ENCODE measurements around the gene NEK9. TPM values are rescaled to one million over a fixed set of nuclear protein-coding genes. Genes with fewer than 3 reads are reported as not detected.

Gene NEK9
- total RNA-seq, 4 donors from 2014 or later: 76.1 to 109 (median 94.4) TPM

GRCh38 chr14:75050852-75051555, 75.8 kb downstream of the NEK9 start, which contains the start of gene MLH3:
MLH3 (minus strand) TSS chr14:75051467; CDS start chr14:75049655, 1,812 bp downstream.
- H3K36me3 ChIP-seq: no peaks in the 10 kb centered on the region
- 0% methylated on average over 42 to 55 of the region's 59 CpGs for WGBS, 2 donors
- peaks cover 0 to 43% (median 23%) of the 10 kb centered on the region in 4 donors for H3K4me1 ChIP-seq
- H3K4me3 ChIP-seq: peak within 1 kb of the TSS; percentile 62 to 86 (median 70)
- H3K27ac ChIP-seq: peak within 1 kb of the TSS; percentile 89 to 96 (median 92)
- H3K9me3 ChIP-seq: no peaks in the 10 kb centered on the region
- no peaks in the 10 kb centered on the region for H3K27me3 ChIP-seq
- TF ChIP-seq EP300 (IDR thresholded peaks at IDR 0.05) (peak; percentile 42 to 95), POLR2A (IDR thresholded peaks at IDR 0.05) (peak; percentile 54 to 78), CTCF (IDR thresholded peaks at IDR 0.05) (peak in 1 of 5 experiments; percentile 32)
- DNase-seq (ENCODE audit: low spot score in 2 of 2): peak; percentile 64 to 67

DNA sequence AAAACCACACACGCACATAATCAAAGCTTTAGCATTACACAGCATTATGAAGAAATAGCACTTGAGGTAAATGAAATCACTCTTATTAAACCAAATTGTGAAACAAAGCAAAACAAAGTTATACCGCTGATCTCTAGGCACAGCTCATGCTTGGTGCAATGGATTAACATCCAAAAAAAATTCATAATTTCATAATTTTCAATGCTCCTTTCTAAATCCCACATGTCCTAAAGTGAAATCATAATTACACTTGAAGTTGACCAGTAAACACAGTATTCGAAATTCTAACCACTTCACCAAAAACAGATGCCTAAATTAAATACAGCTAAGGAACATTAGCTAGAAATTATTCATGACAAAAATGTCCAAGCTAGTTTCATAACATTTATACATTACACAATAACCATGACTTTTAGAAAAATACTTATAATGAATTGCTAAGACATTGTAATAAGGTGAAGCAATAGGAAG, 77.1 kb downstream of the NEK9 start:
- TF ChIP-seq EP300 (IDR thresholded peaks at IDR 0.05) (peak in 1 of 2 donors; percentile 60), POLR2A (IDR thresholded peaks at IDR 0.05) (no peak)
- Histone ChIP-seq H3K4me3 (peak overlapping the region in 1 of 4 donors; percentile 0), H3K27ac (peak overlapping the region; percentile 55 to 96 (median 78)), H3K4me1 (peaks cover 0 to 54% (median 23%) of the 10 kb centered on the region in 4 donors), H3K9me3 (no peaks in the 10 kb centered on the region), H3K36me3 (no peaks in the 10 kb centered on the region), H3K27me3 (no peaks in the 10 kb centered on the region)
- WGBS, 2 donors: 73% methylated on average over 3 of the region's 3 CpGs
- DNase-seq (ENCODE audit: low spot score in 2 of 2): no peak

GRCh38 chr14:75049136-75049535, 77.7 kb downstream of the NEK9 start:
- DNase-seq (ENCODE audit: low spot score in 2 of 2): peak in 1 of 2 donors; percentile 29
- Histone ChIP-seq H3K27ac (peak overlapping the region; percentile 55 to 93 (median 75)), H3K36me3 (no peaks in the 10 kb centered on the region), H3K4me3 (peak overlapping the region in 2 of 4 donors; percentile 0 to 2), H3K27me3 (no peaks in the 10 kb centered on the region), H3K4me1 (peaks cover 0 to 60% (median 23%) of the 10 kb centered on the region in 4 donors), H3K9me3 (no peaks in the 10 kb centered on the region)
- TF ChIP-seq EP300 (IDR thresholded peaks at IDR 0.05) (no peak), POLR2A (IDR thresholded peaks at IDR 0.05) (no peak), CTCF (IDR thresholded peaks at IDR 0.05) (no peak)
- WGBS, 2 donors: 17 to 50% methylated on average over 5 of the region's 5 CpGs

DNA sequence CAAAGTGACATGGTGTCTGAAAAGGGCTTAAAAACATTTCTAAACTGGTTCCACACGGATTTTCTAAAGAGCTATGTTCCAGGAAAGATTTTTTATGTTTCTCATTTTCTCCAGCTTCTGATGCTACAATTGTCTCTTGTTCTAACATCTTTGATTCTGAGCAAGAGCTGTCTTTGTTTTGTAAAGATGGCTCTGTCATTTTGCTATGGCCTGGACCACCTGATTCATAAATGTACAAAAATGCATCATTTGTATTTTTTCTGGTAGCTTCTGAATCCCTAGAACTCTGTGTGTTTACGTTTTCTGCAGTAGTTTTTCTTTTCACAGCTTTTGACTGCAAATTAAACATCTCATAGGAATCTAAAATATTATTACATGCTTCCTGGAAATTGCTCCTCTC, 78.7 kb downstream of the NEK9 start:
- Histone ChIP-seq H3K27ac (peak overlapping the region in 2 of 4 donors; percentile 44 to 93), H3K4me1 (peaks cover 0 to 62% (median 23%) of the 10 kb centered on the region in 4 donors), H3K4me3 (no peak overlapping the region), H3K27me3 (no peaks in the 10 kb centered on the region), H3K36me3 (no peaks in the 10 kb centered on the region), H3K9me3 (no peaks in the 10 kb centered on the region)
- no peak for DNase-seq (ENCODE audit: low spot score in 2 of 2)
- WGBS, 2 donors: 48 to 51% methylated on average over 2 of the region's 2 CpGs
- no peak for TF ChIP-seq CTCF (IDR thresholded peaks at IDR 0.05)
- TF ChIP-seq POLR2A (IDR thresholded peaks at IDR 0.05): no peak
- no peak for TF ChIP-seq EP300 (IDR thresholded peaks at IDR 0.05)

DNA sequence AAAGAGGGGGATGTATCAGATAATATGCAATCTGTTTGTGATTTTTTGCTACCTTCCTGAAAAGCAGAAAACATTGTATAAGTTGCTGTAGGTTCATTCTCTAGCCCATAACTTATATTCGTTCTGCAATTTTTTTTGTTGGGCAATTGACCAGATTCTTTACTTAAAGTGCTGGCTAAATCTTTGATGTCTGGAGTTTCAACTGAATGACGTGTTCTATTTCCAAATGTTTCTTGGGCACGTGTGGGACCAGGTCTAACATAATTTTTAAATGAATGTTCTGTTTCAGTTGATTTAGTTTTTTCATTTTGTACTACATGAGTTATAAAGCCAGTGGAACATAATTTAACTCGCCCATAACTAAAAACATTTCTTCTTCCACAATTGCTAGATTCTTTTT, 79.3 kb downstream of the NEK9 start:
- DNase-seq (ENCODE audit: low spot score in 2 of 2): no peak
- 82 to 89% methylated on average over 4 of the region's 4 CpGs for WGBS, 2 donors
- Histone ChIP-seq H3K4me3 (no peak overlapping the region), H3K36me3 (peaks cover 0 to 3% (median 0%) of the 10 kb centered on the region in 3 donors), H3K27me3 (no peaks in the 10 kb centered on the region), H3K27ac (peak overlapping the region in 2 of 4 donors; percentile 4 to 7), H3K9me3 (no peaks in the 10 kb centered on the region), H3K4me1 (peaks cover 0 to 62% (median 23%) of the 10 kb centered on the region in 4 donors)
- TF ChIP-seq POLR2A (IDR thresholded peaks at IDR 0.05) (no peak), CTCF (IDR thresholded peaks at IDR 0.05) (no peak), EP300 (IDR thresholded peaks at IDR 0.05) (no peak)
